GM23338 (cell line): ENCODE measurements around the gene KRTAP19-7. TPM values are rescaled to one million over a fixed set of nuclear protein-coding genes. Genes with fewer than 3 reads are reported as not detected.

Source experiments
- ATAC-seq: fragments of 200-7000 bp; cut with Tn5 transposase; 3 replicates; pipeline ENCODE4 v1.9.1; 2020
- DNase-seq: peaks from one replicate; pipeline ENCODE4 v3.0.0-alpha.2; 2015; ENCODE audit warnings: low spot score
- H2AFZ ChIP-seq: fragments of 200-600 bp; sonication (generic); 2 replicates; pipeline ENCODE4 v1.8.0; 2016; ENCODE audit warnings: antibody characterized with exemption, mild to moderate bottlenecking, moderate library complexity
- H3F3A ChIP-seq: fragments of 200-600 bp; sonication (generic); replicated peaks from 2 replicates; pipeline ENCODE4 v1.8.0; 2017; ENCODE audit warnings: antibody characterized with exemption, mixed run types, low read depth
- H3K27ac ChIP-seq: fragments of 200-600 bp; sonication (generic); 2 replicates; pipeline ENCODE4 v1.6.1; 2016; ENCODE audit warnings: low read depth
- H3K27me3 ChIP-seq: fragments of 200-600 bp; sonication (generic); 2 replicates; pipeline ENCODE4 v1.8.0; 2016; ENCODE audit warnings: mild to moderate bottlenecking, mixed run types, moderate library complexity; ENCODE audit not compliant: insufficient read depth
- H3K36me3 ChIP-seq: fragments of 200-600 bp; sonication (generic); 2 replicates; pipeline ENCODE4 v1.8.0; 2016; ENCODE audit warnings: mild to moderate bottlenecking; ENCODE audit not compliant: insufficient read depth
- H3K4me1 ChIP-seq: fragments of 200-600 bp; sonication (generic); 2 replicates; pipeline ENCODE4 v1.8.0; 2016; ENCODE audit warnings: mild to moderate bottlenecking, moderate library complexity; ENCODE audit not compliant: insufficient read depth
- H3K4me2 ChIP-seq: fragments of 200-600 bp; sonication (generic); 2 replicates; pipeline ENCODE4 v1.7.1; 2017; ENCODE audit warnings: mixed run types
- H3K4me3 ChIP-seq: fragments of 200-600 bp; sonication (generic); 2 replicates; pipeline ENCODE4 v1.6.1; 2016; ENCODE audit warnings: mixed run types
- H3K79me2 ChIP-seq: fragments of 200-600 bp; sonication (generic); replicated peaks from 2 replicates; pipeline ENCODE4 v1.8.0; 2017; ENCODE audit warnings: mild to moderate bottlenecking; ENCODE audit not compliant: insufficient read depth
- H3K9me2 ChIP-seq: fragments of 200-600 bp; sonication (generic); 2 replicates; pipeline ENCODE4 v1.8.0; 2017; ENCODE audit not compliant: insufficient read depth
- H4K20me1 ChIP-seq: fragments of 200-600 bp; sonication (generic); replicated peaks from 2 replicates; pipeline ENCODE4 v1.8.0; 2017; ENCODE audit warnings: mild to moderate bottlenecking; ENCODE audit not compliant: insufficient read depth
- H3K27ac Mint-ChIP-seq: 2 replicates; pipeline ENCODE4 v1.8.0; 2020; ENCODE audit warnings: inconsistent platforms, mild to moderate bottlenecking, moderate library complexity, mixed read lengths
- H3K27me3 Mint-ChIP-seq: 3 replicates; pipeline ENCODE4 v1.8.0; 2022; ENCODE audit warnings: low read depth, mild to moderate bottlenecking, moderate library complexity, mixed read lengths, inconsistent platforms; ENCODE audit not compliant: insufficient read depth, poor library complexity
- H3K36me3 Mint-ChIP-seq: 3 replicates; pipeline ENCODE4 v1.8.0; 2021; ENCODE audit warnings: low read depth, mild to moderate bottlenecking, inconsistent platforms, moderate library complexity, mixed read lengths
- H3K4me1 Mint-ChIP-seq: 3 replicates; pipeline ENCODE4 v1.8.0; 2020; ENCODE audit warnings: mild to moderate bottlenecking, inconsistent platforms, mixed read lengths
- H3K4me3 Mint-ChIP-seq: 3 replicates; pipeline ENCODE4 v1.8.0; 2021; ENCODE audit warnings: moderate library complexity, mild to moderate bottlenecking, inconsistent platforms, mixed read lengths
- H3K9me3 Mint-ChIP-seq: 3 replicates; pipeline ENCODE4 v1.8.0; 2020; ENCODE audit warnings: moderate library complexity, mild to moderate bottlenecking, inconsistent platforms, mixed read lengths
- NANOG ChIP-seq: IDR thresholded peaks from 2 replicates; pipeline ENCODE4 v1.6.1; 2016; ENCODE audit warnings: antibody characterized with exemption, borderline replicate concordance
- ZNF331 ChIP-seq: fragments of 250-450 bp; sonication (Bioruptor Pico); IDR thresholded peaks from 2 replicates; pipeline ENCODE4 v1.5.0; 2020; ENCODE audit warnings: low read depth, mild to moderate bottlenecking, moderate library complexity
- polyA plus RNA-seq: library from polyadenylated mRNA; unstranded; fragments of >200 nt; fragmentation: Nextera tagmentation; extraction: Ambion mirVana; gene quantifications from 2 replicates; pipeline ENCODE4 v1.2.1, GENCODE V29; 2016
- total RNA-seq: library from RNA; depleted of rRNA; stranded (reverse); fragments of >200 nt; shearing (Covaris generic); gene quantifications from 2 replicates; pipeline ENCODE4 v1.2.3, GENCODE V29; 2014
- TF ChIP-seq, protein P1 (sequence below): IDR thresholded peaks from one replicate; pipeline ENCODE4 v1.6.1; 2018; ENCODE audit warnings: antibody characterized with exemption; ENCODE audit not compliant: unreplicated experiment
- TF ChIP-seq, protein P2 (sequence below): IDR thresholded peaks from 2 replicates; pipeline ENCODE4 v1.6.1; 2016; ENCODE audit warnings: antibody characterized with exemption

Gene KRTAP19-7
- total and polyA plus RNA-seq, 2 experiments from 2014 or later, result not detected

DNA sequence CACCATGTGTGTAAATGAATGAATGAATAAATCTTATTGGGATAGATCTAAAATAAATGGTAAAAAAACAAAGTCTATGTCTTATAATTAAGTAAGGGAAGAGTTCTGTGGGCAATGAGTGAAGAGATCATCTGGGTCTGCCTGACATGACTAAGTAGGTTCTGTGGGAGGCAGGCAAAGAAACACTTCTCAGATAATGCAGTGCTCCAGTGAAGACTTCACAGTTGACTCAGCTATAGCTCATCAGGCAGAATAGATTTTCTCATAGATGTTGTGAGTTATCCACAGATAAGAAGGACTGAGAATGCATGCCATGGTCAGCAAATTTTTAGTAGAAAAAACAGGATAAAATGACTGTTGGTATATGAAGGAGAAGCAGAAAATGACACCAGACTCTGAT, 16.7 kb upstream of the KRTAP19-7 start (continued):
- TF ChIP-seq, protein P1, sequence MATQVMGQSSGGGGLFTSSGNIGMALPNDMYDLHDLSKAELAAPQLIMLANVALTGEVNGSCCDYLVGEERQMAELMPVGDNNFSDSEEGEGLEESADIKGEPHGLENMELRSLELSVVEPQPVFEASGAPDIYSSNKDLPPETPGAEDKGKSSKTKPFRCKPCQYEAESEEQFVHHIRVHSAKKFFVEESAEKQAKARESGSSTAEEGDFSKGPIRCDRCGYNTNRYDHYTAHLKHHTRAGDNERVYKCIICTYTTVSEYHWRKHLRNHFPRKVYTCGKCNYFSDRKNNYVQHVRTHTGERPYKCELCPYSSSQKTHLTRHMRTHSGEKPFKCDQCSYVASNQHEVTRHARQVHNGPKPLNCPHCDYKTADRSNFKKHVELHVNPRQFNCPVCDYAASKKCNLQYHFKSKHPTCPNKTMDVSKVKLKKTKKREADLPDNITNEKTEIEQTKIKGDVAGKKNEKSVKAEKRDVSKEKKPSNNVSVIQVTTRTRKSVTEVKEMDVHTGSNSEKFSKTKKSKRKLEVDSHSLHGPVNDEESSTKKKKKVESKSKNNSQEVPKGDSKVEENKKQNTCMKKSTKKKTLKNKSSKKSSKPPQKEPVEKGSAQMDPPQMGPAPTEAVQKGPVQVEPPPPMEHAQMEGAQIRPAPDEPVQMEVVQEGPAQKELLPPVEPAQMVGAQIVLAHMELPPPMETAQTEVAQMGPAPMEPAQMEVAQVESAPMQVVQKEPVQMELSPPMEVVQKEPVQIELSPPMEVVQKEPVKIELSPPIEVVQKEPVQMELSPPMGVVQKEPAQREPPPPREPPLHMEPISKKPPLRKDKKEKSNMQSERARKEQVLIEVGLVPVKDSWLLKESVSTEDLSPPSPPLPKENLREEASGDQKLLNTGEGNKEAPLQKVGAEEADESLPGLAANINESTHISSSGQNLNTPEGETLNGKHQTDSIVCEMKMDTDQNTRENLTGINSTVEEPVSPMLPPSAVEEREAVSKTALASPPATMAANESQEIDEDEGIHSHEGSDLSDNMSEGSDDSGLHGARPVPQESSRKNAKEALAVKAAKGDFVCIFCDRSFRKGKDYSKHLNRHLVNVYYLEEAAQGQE, result no peak

DNA sequence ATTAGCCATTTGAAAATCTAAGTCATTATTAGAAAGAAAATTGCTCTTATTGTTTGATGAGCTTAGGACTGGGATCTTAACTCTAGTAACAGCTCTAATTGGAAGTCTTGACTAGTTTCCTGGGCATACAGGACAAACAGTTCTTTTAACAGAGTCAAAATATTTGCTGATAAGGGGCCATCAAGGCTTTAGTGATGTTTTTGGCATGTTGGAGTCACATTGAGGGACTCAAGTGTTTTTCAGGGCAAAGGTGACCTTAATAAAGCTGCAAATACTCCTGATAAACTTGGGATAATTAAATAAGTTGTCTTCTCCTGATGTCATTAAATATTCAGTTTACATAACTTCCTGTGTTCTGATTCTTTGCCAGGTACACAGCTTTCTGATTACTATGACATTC, 6.5 kb upstream of the KRTAP19-7 start:
- Mint-ChIP-seq H3K9me3 (no peaks in the 10 kb centered on the region), H3K4me3 (no peak overlapping the region)
- no peaks in the 10 kb centered on the region for H3K27me3 ChIP-seq

More for the DNA sequence above, 6.5 kb upstream of the KRTAP19-7 start:
- Mint-ChIP-seq H3K27ac (no peak overlapping the region), H3K36me3 (no peaks in the 10 kb centered on the region), H3K4me1 (no peaks in the 10 kb centered on the region; the same call in 2 of the 3 replicates), H3K27me3 (no peaks in the 10 kb centered on the region)
- TF ChIP-seq ZNF331, result no peak
- TF ChIP-seq, protein P1, result no peak
- TF ChIP-seq, protein P2, sequence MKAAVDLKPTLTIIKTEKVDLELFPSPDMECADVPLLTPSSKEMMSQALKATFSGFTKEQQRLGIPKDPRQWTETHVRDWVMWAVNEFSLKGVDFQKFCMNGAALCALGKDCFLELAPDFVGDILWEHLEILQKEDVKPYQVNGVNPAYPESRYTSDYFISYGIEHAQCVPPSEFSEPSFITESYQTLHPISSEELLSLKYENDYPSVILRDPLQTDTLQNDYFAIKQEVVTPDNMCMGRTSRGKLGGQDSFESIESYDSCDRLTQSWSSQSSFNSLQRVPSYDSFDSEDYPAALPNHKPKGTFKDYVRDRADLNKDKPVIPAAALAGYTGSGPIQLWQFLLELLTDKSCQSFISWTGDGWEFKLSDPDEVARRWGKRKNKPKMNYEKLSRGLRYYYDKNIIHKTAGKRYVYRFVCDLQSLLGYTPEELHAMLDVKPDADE, result no peak
- no peak for TF ChIP-seq NANOG
- H3K27ac ChIP-seq, result no peak overlapping the region
- H2AFZ ChIP-seq, result no peak overlapping the region
- H3K4me2 ChIP-seq, result no peak overlapping the region
- no peaks in the 10 kb centered on the region for H3K4me1 ChIP-seq
- no peak for ATAC-seq
- no peaks in the 10 kb centered on the region for H3K36me3 ChIP-seq
- no peaks in the 10 kb centered on the region for H4K20me1 ChIP-seq
- no peak for DNase-seq
- no peaks in the 10 kb centered on the region for H3F3A ChIP-seq
- no peaks in the 10 kb centered on the region for H3K79me2 ChIP-seq
- no peak overlapping the region for H3K4me3 ChIP-seq
- H3K9me2 ChIP-seq, result peaks cover 7% of the 10 kb centered on the region
